GM12891 (cell line): ENCODE measurements around the gene NLK.
"Not testable (repeated sequence)": the region's sequence is repeated elsewhere in the genome, so short reads cannot be mapped to it uniquely, and the experiment has no call there.

Experiments
- DNase-seq: peaks from one replicate; pipeline ENCODE4 v3.0.0; 2011; ENCODE audit warnings: low spot score; ENCODE audit not compliant: insufficient read length
- FAIRE-seq: peaks from 2 replicates; lab custom pipeline; 2011; peaks lifted over from hg19 to GRCh38; lab: Jason Lieb, UNC
- PAX5 ChIP-seq: IDR thresholded peaks from 2 replicates; pipeline ENCODE4 v1.6.1; 2011; ENCODE audit warnings: low read length, moderate library complexity, mild to moderate bottlenecking; ENCODE audit not compliant: insufficient read depth, severe bottlenecking
- POLR2A ChIP-seq: IDR thresholded peaks from 2 replicates; pipeline ENCODE4 v1.6.1; 2011; ENCODE audit warnings: low read depth, low read length, control low read depth
- POLR2AphosphoS5 ChIP-seq: IDR thresholded peaks from 2 replicates; pipeline ENCODE4 v1.6.1; 2011; ENCODE audit warnings: low read depth, low read length, control low read depth
- POU2F2 ChIP-seq: IDR thresholded peaks from 2 replicates; pipeline ENCODE4 v1.6.1; 2011; ENCODE audit warnings: low read depth, mild to moderate bottlenecking, control low read depth, low read length, moderate library complexity
- SPI1 ChIP-seq: IDR thresholded peaks from 2 replicates; pipeline ENCODE4 v1.6.1; 2011; ENCODE audit warnings: low read depth, low read length, control low read depth
- TAF1 ChIP-seq: IDR thresholded peaks from 2 replicates; pipeline ENCODE4 v1.6.1; 2011; ENCODE audit warnings: low read depth, low read length, control low read depth

Gene NLK

DNA sequence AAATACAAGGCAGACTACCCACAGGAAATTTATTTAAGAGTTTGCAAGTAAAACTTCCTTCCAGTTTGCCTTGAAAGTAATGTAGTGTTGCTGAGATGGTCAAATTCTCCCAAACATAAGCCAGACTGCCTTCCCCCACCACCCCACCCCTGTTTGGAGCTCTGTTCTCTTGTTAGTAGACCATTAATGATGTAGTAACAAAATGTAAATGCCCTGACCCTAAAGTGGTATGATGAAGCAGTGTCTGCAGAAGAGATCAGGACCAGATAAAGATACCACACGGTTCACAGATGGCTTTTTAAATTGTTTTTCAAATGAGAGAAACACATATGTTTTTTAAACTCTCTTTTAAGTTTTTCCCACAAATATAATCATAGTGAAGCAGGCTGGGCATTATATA is 140.1 kb downstream of the NLK start:
- FAIRE-seq: no peak
- TF ChIP-seq POLR2AphosphoS5: no peak
- no peak for TF ChIP-seq PAX5
- no peak for TF ChIP-seq POLR2A
- TF ChIP-seq SPI1: no peak
- no peak for TF ChIP-seq TAF1
- TF ChIP-seq POU2F2: no peak

DNA sequence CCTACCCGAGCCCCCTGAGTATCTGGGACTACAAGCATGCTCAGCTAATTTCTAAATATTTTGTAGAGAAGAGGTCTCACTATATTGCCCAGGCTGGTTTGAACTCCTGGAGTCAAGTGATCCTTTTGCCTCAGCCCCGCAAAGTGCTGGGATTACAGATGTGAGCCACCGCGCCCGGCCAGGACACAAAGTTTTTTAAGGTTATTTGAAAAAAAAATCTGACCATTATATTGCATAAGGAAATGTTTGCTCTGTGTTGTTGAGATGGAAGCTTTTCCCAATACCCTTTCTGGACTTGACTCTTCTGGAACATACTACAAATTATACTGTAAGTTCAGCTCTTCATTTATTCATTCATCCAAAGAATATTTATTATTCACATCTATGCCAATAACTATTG is 143.2 kb downstream of the NLK start:
- DNase-seq (no peak), FAIRE-seq (no peak)
- TF ChIP-seq POU2F2 (no peak), TAF1 (no peak), POLR2A (no peak), SPI1 (no peak), PAX5 (no peak), POLR2AphosphoS5 (no peak)

More for the DNA sequence above, 140.1 kb downstream of the NLK start:
- no peak for DNase-seq

DNA sequence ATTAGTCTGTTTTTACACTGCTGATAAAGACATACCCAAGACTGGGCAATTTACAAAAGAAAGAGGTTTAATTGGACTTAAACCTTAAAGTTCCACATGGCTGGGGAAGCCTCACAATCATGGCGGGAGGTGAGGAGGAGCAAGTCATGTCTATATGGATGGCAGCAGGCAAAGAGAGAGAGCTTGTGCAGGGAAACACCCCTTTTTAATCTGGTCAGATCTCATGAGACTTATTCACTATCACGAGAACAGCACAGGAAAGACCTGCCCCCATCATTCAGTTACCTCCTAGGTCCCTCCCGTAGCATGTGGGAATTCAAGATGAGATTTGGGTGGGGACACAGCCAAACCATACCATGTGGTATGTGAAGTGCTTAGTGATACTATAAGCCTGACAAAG is 144.0 kb downstream of the NLK start:
- DNase-seq, FAIRE-seq: not testable (repeated sequence)

DNA sequence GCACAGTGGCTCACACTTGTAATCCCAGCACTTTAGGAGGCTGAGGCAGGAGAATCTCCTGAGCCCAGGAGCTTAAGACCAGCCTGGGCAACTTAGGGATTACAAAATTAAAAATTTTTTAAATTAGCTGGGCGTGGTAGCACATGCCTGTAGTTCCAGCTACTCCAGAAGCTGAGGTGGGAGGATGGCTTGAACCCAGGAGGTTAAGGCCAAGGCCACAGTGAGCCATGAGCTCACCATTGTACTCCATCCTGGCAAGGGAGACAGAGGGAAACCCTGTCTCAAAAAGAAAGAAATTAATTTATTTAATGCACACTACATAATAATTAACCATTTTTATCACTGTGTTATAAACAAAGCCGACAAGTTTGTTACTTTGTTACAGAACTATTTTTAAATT is 145.5 kb downstream of the NLK start:
- TF ChIP-seq POLR2AphosphoS5: no peak
- no peak for TF ChIP-seq SPI1
- TF ChIP-seq POU2F2: no peak
- no peak for TF ChIP-seq TAF1
- TF ChIP-seq POLR2A: no peak
- no peak for TF ChIP-seq PAX5
- FAIRE-seq (no peak), DNase-seq (no peak)

DNA sequence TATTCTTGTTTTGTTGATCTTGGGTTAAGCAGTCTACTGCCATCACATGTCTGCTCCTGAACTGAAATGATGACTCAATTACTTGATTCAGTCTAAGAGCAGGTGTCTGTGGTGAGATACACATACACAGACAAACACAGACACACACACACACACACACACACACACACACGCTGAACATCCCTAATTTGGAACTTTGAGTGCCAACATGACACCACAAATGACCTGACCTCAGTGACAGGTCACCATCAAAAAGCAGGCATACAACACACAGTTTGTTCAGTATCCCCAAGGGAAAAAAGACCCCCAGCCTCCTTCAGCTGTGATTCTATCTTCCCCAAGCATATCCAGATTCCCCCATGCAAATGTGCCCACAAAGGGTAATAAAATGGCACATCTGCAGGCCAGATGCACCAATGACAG is 146.4 kb downstream of the NLK start:
- TF ChIP-seq POLR2AphosphoS5 (no peak), PAX5 (no peak), POLR2A (no peak), SPI1 (no peak), POU2F2 (no peak), TAF1 (no peak)
- DNase-seq: no peak
- FAIRE-seq: no peak

DNA sequence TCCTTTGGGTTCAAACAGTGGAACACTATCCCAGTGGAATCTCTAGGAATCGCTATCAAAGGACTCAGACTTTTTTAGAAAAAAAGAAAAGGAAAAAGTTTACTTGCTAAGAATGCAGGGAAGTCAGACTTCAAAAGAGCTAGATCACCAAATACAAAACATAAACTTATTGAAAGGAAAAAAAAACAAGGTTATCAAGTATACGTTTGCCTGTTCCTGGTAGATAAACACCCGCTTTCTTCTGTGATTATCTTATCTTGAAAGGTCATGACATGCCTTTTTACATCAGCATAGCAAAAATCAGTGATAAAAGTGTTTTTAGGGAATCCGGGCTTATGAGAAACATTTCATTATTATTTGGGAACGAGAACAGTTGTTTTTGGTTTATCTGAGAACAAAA is 147.2 kb downstream of the NLK start:
- no peak for DNase-seq
- TF ChIP-seq TAF1 (no peak), SPI1 (no peak), POLR2AphosphoS5 (no peak), POLR2A (no peak), PAX5 (no peak), POU2F2 (no peak)
- no peak for FAIRE-seq

DNA sequence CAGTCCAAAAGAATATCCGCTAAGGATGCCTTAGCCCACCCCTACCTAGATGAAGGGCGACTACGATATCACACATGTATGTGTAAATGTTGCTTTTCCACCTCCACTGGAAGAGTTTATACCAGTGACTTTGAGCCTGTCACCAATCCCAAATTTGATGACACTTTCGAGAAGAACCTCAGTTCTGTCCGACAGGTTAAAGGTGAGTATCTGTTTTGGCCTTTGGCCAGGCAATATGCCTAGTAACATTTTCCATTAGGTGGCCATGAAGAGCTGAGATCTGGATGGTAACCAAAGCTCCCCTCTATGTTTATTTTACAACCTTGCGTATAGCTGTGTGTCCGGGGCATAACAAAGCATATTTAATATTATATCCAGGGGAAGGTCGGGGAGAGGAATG is 148.5 kb downstream of the NLK start:
- no peak for TF ChIP-seq POLR2A
- TF ChIP-seq SPI1: no peak
- no peak for TF ChIP-seq POU2F2
- TF ChIP-seq POLR2AphosphoS5: no peak
- TF ChIP-seq PAX5: no peak
- TF ChIP-seq TAF1: no peak

DNA sequence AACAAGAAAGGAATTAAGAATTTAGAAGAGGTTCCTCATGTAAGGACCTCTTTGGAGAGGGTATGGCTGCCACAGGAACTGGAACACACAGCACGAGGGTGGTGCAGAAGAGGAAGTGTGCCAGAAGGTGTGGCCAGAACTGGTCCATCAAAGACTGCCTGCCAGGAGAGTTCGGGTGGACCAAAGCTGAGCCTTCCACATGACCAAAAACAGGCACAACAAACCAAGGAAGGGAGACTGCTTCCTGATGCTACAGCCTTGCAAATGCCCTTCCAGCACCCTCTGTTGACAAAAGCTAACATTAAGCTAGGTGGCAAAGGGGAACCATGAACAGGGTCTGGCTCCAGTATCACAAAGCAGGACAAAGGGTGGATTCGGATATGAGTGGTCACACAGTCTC is 150.8 kb downstream of the NLK start:
- TF ChIP-seq SPI1: peak; percentile 70
- TF ChIP-seq PAX5: no peak
- DNase-seq (no peak), FAIRE-seq (peak; percentile 35)

More for the DNA sequence above, 148.5 kb downstream of the NLK start:
- DNase-seq: no peak
- FAIRE-seq: no peak

DNA sequence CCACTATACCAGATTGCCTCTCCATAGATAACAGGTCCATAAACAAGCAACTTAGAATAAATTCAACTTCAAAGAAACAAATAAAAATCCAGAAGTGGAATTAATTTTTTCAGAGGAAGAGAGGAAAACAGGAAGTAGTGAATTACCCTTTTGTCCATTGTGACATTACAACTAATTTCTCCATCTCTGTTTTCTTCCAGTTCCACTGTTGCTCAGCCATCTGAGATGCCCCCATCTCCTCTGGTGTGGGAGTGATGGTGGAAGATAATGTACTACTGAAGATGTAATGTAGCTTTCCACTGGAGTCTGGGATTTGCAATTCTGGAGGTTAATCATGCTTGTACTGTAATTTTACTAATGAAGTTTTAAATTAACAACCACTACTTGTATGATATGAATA is 151.9 kb downstream of the NLK start:
- TF ChIP-seq SPI1: no peak
- TF ChIP-seq POLR2AphosphoS5: no peak
- TF ChIP-seq TAF1: no peak
- no peak for TF ChIP-seq POU2F2
- TF ChIP-seq POLR2A: no peak
- TF ChIP-seq PAX5: no peak
- DNase-seq: no peak
- FAIRE-seq: no peak

DNA sequence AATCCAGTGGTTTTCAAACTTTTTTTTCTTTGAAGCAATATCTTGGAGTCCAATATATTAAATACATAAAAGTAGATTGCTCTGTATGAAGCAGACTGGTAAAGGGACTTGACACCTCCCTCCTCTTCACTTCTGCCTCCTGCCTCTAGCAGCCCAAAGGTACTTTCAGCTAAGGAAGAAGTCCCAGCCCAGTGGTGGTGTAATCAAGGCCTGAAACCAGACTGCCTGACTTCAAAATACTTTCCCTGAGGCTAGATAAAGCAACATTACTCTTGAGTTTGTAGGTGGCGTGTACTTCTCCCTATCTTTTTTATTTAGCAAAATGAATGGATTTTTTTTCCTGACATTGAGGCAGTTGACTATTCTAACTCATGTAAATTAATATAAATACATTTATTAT is 154.2 kb downstream of the NLK start:
- no peak for FAIRE-seq
- DNase-seq: no peak
- TF ChIP-seq POU2F2 (no peak), SPI1 (no peak), PAX5 (no peak)

DNA sequence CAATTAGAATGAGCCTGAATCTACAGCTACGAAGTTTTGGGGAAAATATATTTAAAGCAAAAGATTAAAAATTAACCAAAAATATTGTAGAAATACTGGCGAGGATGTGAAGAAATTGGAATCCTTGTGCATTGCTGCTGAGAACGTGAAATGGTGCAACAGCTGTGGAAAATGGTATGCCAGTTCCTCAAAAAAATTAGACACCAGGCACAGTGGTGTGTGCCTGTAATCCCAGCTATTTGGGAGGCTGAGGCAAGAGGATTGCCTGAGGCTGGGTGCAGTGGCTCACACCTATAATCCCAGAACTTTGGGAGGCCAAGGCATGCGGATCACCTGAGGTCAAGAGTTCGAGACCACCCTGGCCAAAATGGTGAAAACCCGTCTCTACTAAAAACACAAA is 156.6 kb downstream of the NLK start:
- DNase-seq: no peak
- TF ChIP-seq POU2F2 (no peak), POLR2AphosphoS5 (no peak), POLR2A (no peak), PAX5 (no peak), TAF1 (no peak), SPI1 (no peak)
- no peak for FAIRE-seq
